ENCODE results near the gene ARID1B. TPM values are rescaled to one million over a fixed set of nuclear protein-coding genes. Genes with fewer than 3 reads are reported as not detected.

Gene ARID1B
- total RNA-seq, 1 experiment from 2014 or later, result 24.2 TPM

GRCh38 chr6:156824142-156824541, 47.0 kb downstream of the ARID1B start:
- no peak overlapping the region for H3K27ac ChIP-seq (ENCODE audit: low read length)
- BruUV-seq (replicated peaks), result no TSS peak
- CTCF ChIA-PET, result no interaction called here
- no peaks in the 10 kb centered on the region for H3K36me3 ChIP-seq (ENCODE audit: low read depth, low read length)
- 0 out of 2 replicates have a peak, but pooled peaks cover 4% of the 10 kb centered on the region for H4K20me1 ChIP-seq (ENCODE audit: low read length)
- no peak overlapping the region for H3K4me2 ChIP-seq (ENCODE audit: low read length)
- peaks cover 90% of the 10 kb centered on the region for H3K79me2 ChIP-seq (ENCODE audit: low read length)
- POLR2A ChIA-PET (ENCODE audit: unreplicated experiment), result no interaction called here
- H3K9ac ChIP-seq (ENCODE audit: low read length), result no peak overlapping the region
- H3K9me3 ChIP-seq (ENCODE audit: low read length), result no peaks in the 10 kb centered on the region
- DNase-seq (no peak), ATAC-seq (no peak)
- no peaks in the 10 kb centered on the region for H3K27me3 ChIP-seq (ENCODE audit: low read length)
- intact Hi-C loops (cut with micrococcal nuclease), result no loop called here
- no peak overlapping the region for H3K4me3 ChIP-seq (ENCODE audit: low read length)
- H2AFZ ChIP-seq (ENCODE audit: low read length), result no peak overlapping the region
- H3F3A ChIP-seq (ENCODE audit: low read length, unreplicated experiment), result no peaks in the 10 kb centered on the region
- H3K9me2 ChIP-seq (replicated peaks; ENCODE audit: low read length), result no peaks in the 10 kb centered on the region
- TF ChIP-seq CTCF (conservative IDR thresholded peaks at IDR 0.05; ENCODE audit: low read depth, low read length) (no peak), EZH2phosphoT487 (IDR thresholded peaks at IDR 0.05; ENCODE audit: borderline replicate concordance, low read length) (no peak), EZH2 (IDR thresholded peaks at IDR 0.05; ENCODE audit: low read length, unreplicated experiment) (no peak)
- H3K4me1 ChIP-seq (ENCODE audit: insufficient read depth, low read length), result peaks cover 24% of the 10 kb centered on the region

DNA sequence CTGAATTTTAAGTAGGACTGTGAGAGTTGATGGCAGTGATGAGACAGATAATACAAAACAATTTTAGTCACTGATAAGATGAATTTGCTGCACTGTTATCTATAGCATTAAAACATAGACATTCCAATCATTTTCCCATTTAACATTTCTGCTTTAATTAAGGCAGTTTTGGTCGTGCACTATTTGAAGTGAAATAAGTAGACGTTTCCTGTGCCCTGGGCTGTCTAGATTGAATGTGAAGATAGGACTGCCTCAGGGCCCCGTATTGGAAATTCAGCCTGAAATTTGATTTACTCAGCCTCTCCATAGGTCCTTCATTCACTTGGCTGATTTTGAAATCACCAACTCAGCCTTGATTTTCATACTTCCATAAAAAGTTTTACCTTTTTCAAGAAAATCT, 48.3 kb downstream of the ARID1B start:
- ChIA-PET POLR2A (ENCODE audit: unreplicated experiment) (no interaction called here), CTCF (no interaction called here)
- Histone ChIP-seq H3K9me3 (ENCODE audit: low read length) (no peaks in the 10 kb centered on the region), H3K27ac (ENCODE audit: low read length) (no peak overlapping the region), H3F3A (ENCODE audit: low read length, unreplicated experiment) (no peaks in the 10 kb centered on the region), H2AFZ (ENCODE audit: low read length) (no peak overlapping the region), H4K20me1 (ENCODE audit: low read length) (0 out of 2 replicates have a peak, but pooled peaks cover 4% of the 10 kb centered on the region), H3K9ac (ENCODE audit: low read length) (no peak overlapping the region), H3K4me1 (ENCODE audit: insufficient read depth, low read length) (peaks cover 24% of the 10 kb centered on the region), H3K9me2 (replicated peaks; ENCODE audit: low read length) (no peaks in the 10 kb centered on the region), H3K4me2 (ENCODE audit: low read length) (no peak overlapping the region), H3K36me3 (ENCODE audit: low read depth, low read length) (no peaks in the 10 kb centered on the region; the same call in 1 of the 2 replicates), H3K79me2 (ENCODE audit: low read length) (peaks cover 88% of the 10 kb centered on the region), H3K4me3 (ENCODE audit: low read length) (no peak overlapping the region), H3K27me3 (ENCODE audit: low read length) (no peaks in the 10 kb centered on the region)
- intact Hi-C loops (cut with micrococcal nuclease), result no loop called here
- no peak for ATAC-seq
- BruUV-seq (replicated peaks), result no TSS peak
- DNase-seq, result no peak
- TF ChIP-seq EZH2 (IDR thresholded peaks at IDR 0.05; ENCODE audit: low read length, unreplicated experiment) (no peak), EZH2phosphoT487 (IDR thresholded peaks at IDR 0.05; ENCODE audit: borderline replicate concordance, low read length) (no peak), CTCF (conservative IDR thresholded peaks at IDR 0.05; ENCODE audit: low read depth, low read length) (no peak)

GRCh38 chr6:156826290-156826955, 49.2 kb downstream of the ARID1B start:
- CTCF ChIA-PET, result no interaction called here
- intact Hi-C loops (cut with micrococcal nuclease), result no loop called here

More at GRCh38 chr6:156826290-156826955, 49.2 kb downstream of the ARID1B start:
- Histone ChIP-seq H3K79me2 (ENCODE audit: low read length) (peaks cover 86% of the 10 kb centered on the region), H3K9me3 (ENCODE audit: low read length) (no peaks in the 10 kb centered on the region), H3K36me3 (ENCODE audit: low read depth, low read length) (no peaks in the 10 kb centered on the region; the same call in 1 of the 2 replicates), H3K27me3 (ENCODE audit: low read length) (no peaks in the 10 kb centered on the region), H3K9me2 (replicated peaks; ENCODE audit: low read length) (no peaks in the 10 kb centered on the region), H3K4me1 (ENCODE audit: insufficient read depth, low read length) (peaks cover 24% of the 10 kb centered on the region), H2AFZ (ENCODE audit: low read length) (no peak overlapping the region), H3K4me3 (ENCODE audit: low read length) (no peak overlapping the region), H3K9ac (ENCODE audit: low read length) (no peak overlapping the region), H3K27ac (ENCODE audit: low read length) (no peak overlapping the region), H4K20me1 (ENCODE audit: low read length) (0 out of 2 replicates have a peak, but pooled peaks cover 4% of the 10 kb centered on the region), H3K4me2 (ENCODE audit: low read length) (no peak overlapping the region), H3F3A (ENCODE audit: low read length, unreplicated experiment) (no peaks in the 10 kb centered on the region)
- TF ChIP-seq CTCF (conservative IDR thresholded peaks at IDR 0.05; ENCODE audit: low read depth, low read length), result no peak
- no peak for TF ChIP-seq EZH2phosphoT487 (IDR thresholded peaks at IDR 0.05; ENCODE audit: borderline replicate concordance, low read length)
- TF ChIP-seq EZH2 (IDR thresholded peaks at IDR 0.05; ENCODE audit: low read length, unreplicated experiment), result no peak
- DNase-seq, result no peak
- POLR2A ChIA-PET (ENCODE audit: unreplicated experiment), result no interaction called here
- ATAC-seq, result no peak
- no TSS peak for BruUV-seq (replicated peaks)
